Cardiac fibroblast (primary cell): ENCODE results near the gene ECSIT.

Experiments
- DNase-seq, 2 donors: peaks; one replicate each; pipeline versions ENCODE4 v3.0.0 to v3.0.0-alpha.2; 2010; ENCODE audit warnings: low read depth in 2 of 2
- H3K4me3 ChIP-seq, 2 donors: replicated peaks in 1 of 2; 1 replicate in 1 of 2; 2 replicates in 1 of 2; pipeline ENCODE4 v1.5.1; 2011; ENCODE audit warnings: low read depth in 2 of 2, low read length in 2 of 2, mild to moderate bottlenecking in 2 of 2, moderate library complexity in 1 of 2
- CTCF ChIP-seq: IDR thresholded peaks from one replicate; pipeline ENCODE4 v1.5.1; 2011; ENCODE audit warnings: low read depth, mild to moderate bottlenecking, low read length, inconsistent platforms

Gene ECSIT

GRCh38 chr19:11535792-11536595 is 7.1 kb upstream of the ECSIT start:
- peak overlapping the region; percentile 34 to 35 for H3K4me3 ChIP-seq
- DNase-seq, result peak; percentile 92
- peak; percentile 65 for TF ChIP-seq CTCF

GRCh38 chr19:11534948-11535347 is 6.0 kb upstream of the ECSIT start:
- TF ChIP-seq CTCF, result no peak
- no peak overlapping the region for H3K4me3 ChIP-seq
- no peak for DNase-seq

- no peak for TF ChIP-seq CTCF
- no peak for DNase-seq
- no peak overlapping the region for H3K4me3 ChIP-seq
Observed at GRCh38 chr19:11534538-11534937, 5.6 kb upstream of the ECSIT start.

GRCh38 chr19:11530432-11530831 is 1.5 kb upstream of the ECSIT start:
- peak; percentile 34 for TF ChIP-seq CTCF
- DNase-seq, result peak; percentile 88 to 90

GRCh38 chr19:11519138-11519537 is 9.8 kb downstream of the ECSIT start:
- DNase-seq, result no peak
- no peak for TF ChIP-seq CTCF
- H3K4me3 ChIP-seq, result no peak overlapping the region

More at GRCh38 chr19:11530432-11530831, 1.5 kb upstream of the ECSIT start:
- no peak overlapping the region for H3K4me3 ChIP-seq

GRCh38 chr19:11513946-11514345 is 15.0 kb downstream of the ECSIT start:
- DNase-seq, result no peak
- TF ChIP-seq CTCF, result no peak
- no peak overlapping the region for H3K4me3 ChIP-seq
